Mucosa of stomach (tissue), 1 donor: ENCODE results near the gene LCAT.
A peak's percentile ranks its signal among the peaks of the same experiment; 100 is the strongest.

Source experiments
- H3K27me3 ChIP-seq: one replicate; pipeline ENCODE4 v1.7.0; 2013; ENCODE audit warnings: mild to moderate bottlenecking, low read length; ENCODE audit not compliant: control insufficient read depth, insufficient read depth
- H3K36me3 ChIP-seq: one replicate; pipeline ENCODE4 v1.7.0; 2013; ENCODE audit warnings: low read length; ENCODE audit not compliant: control insufficient read depth, insufficient read depth
- H3K4me1 ChIP-seq: one replicate; pipeline ENCODE4 v1.7.0; 2013; ENCODE audit warnings: mild to moderate bottlenecking, low read length; ENCODE audit not compliant: control insufficient read depth, insufficient read depth
- H3K4me3 ChIP-seq: one replicate; pipeline ENCODE4 v1.7.0; 2013; ENCODE audit warnings: low read length
- H3K9ac ChIP-seq: one replicate; pipeline ENCODE4 v1.7.0; 2013; ENCODE audit warnings: mild to moderate bottlenecking, low read length, moderate library complexity
- H3K9me3 ChIP-seq: one replicate; pipeline ENCODE4 v1.7.0; 2013; ENCODE audit warnings: mild to moderate bottlenecking, low read length, moderate library complexity; ENCODE audit not compliant: control insufficient read depth
- donor health status: Pancreatic carcinoma.

LCAT gene, protein sequence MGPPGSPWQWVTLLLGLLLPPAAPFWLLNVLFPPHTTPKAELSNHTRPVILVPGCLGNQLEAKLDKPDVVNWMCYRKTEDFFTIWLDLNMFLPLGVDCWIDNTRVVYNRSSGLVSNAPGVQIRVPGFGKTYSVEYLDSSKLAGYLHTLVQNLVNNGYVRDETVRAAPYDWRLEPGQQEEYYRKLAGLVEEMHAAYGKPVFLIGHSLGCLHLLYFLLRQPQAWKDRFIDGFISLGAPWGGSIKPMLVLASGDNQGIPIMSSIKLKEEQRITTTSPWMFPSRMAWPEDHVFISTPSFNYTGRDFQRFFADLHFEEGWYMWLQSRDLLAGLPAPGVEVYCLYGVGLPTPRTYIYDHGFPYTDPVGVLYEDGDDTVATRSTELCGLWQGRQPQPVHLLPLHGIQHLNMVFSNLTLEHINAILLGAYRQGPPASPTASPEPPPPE

GRCh38 chr16:67943619-67944504, at the start of gene LCAT:
Gene LCAT, minus strand, starts transcription at chr16:67944120. Its CDS starts 19 bp downstream, at chr16:67944101.
- Histone ChIP-seq H3K36me3 (no peaks in the 10 kb centered on the region), H3K9ac (peak within 1 kb of the TSS; percentile 15), H3K4me1 (peaks cover 20% of the 10 kb centered on the region), H3K4me3 (no peak within 1 kb of the TSS), H3K9me3 (no peaks in the 10 kb centered on the region), H3K27me3 (no peaks in the 10 kb centered on the region)

GRCh38 chr16:67993207-67994039, 49.5 kb upstream of the LCAT start:
- H3K36me3 ChIP-seq, result no peaks in the 10 kb centered on the region
- no peaks in the 10 kb centered on the region for H3K9me3 ChIP-seq
- H3K9ac ChIP-seq, result peak overlapping the region; percentile 62
- H3K4me3 ChIP-seq, result peak overlapping the region; percentile 25
- H3K27me3 ChIP-seq, result peaks cover 8% of the 10 kb centered on the region
- peaks cover 15% of the 10 kb centered on the region for H3K4me1 ChIP-seq

DNA sequence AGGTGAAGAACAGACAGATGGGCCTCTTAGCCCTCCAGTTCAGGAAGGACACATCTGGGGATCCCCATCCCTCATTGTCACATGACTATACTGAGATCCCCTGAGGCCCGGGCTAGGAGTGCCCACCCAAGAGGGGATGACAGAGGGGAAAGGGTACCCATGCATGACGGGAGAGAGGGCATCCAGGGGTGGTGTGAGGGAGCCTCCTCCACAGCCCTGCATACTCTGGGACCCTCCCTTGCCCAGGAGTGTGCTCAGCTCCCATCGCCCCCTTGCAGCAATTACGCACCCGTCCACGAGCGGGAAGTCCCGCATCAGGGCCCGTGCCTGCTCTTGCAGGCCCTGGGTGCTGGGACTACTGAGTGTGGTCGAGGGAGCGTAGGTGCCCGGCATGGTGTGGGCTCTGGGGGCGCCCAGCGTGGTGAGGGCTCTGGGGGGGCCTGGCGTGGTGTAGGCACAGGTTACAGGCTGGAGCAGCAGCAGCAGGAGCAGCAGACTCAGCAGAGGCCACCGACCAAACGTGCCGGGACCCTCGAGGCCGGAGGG, 48.8 kb upstream of the LCAT start:
- H3K9ac ChIP-seq, result peak overlapping the region; percentile 62
- H3K4me3 ChIP-seq, result no peak overlapping the region
- no peaks in the 10 kb centered on the region for H3K9me3 ChIP-seq
- H3K36me3 ChIP-seq, result no peaks in the 10 kb centered on the region
- H3K4me1 ChIP-seq, result peaks cover 15% of the 10 kb centered on the region
- H3K27me3 ChIP-seq, result peaks cover 8% of the 10 kb centered on the region

- H3K27me3 ChIP-seq, result peaks cover 8% of the 10 kb centered on the region
- H3K9me3 ChIP-seq, result no peaks in the 10 kb centered on the region
- H3K4me1 ChIP-seq, result peaks cover 15% of the 10 kb centered on the region
- H3K4me3 ChIP-seq, result no peak overlapping the region
- no peaks in the 10 kb centered on the region for H3K36me3 ChIP-seq
- H3K9ac ChIP-seq, result no peak overlapping the region
These were observed 46.1 kb upstream of the LCAT start for GRCh38 chr16:67990018-67990386.

DNA sequence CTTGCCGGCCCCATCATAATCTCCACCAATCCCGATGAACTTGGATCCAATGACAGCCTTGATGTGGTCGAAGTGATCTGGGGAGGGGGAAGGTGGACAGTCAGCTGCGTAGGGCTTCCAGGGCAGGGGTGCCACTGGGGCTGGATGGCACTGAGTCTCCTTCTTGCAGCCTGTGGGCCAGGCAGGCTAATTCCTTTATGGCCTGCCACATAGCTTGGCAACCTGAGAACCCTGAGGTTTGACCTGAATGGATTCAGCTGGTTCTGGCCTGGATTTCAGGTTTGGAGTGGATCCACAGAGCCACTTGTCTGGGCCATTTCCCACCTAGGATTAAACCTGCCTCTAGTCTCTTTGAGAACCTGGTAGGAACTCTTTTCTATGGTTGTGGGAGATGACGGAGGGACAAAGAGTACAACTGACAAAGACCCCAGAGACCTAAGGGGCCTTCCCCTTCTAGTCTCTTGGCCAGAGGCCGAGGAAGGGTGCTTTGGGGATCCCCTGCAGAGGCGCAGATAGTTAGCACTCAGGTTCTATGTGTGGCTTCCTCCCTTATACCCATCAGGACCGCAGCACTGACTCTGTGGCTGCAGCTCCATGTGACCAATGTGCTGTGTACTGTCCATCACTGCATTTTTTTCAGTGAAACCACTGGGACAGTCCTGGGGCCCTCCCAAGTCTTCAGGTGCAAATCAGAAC, 45.5 kb upstream of the LCAT start:
- no peaks in the 10 kb centered on the region for H3K9me3 ChIP-seq
- peaks cover 8% of the 10 kb centered on the region for H3K27me3 ChIP-seq
- no peak overlapping the region for H3K4me3 ChIP-seq
- no peaks in the 10 kb centered on the region for H3K36me3 ChIP-seq
- H3K9ac ChIP-seq, result no peak overlapping the region
- H3K4me1 ChIP-seq, result peaks cover 15% of the 10 kb centered on the region

DNA sequence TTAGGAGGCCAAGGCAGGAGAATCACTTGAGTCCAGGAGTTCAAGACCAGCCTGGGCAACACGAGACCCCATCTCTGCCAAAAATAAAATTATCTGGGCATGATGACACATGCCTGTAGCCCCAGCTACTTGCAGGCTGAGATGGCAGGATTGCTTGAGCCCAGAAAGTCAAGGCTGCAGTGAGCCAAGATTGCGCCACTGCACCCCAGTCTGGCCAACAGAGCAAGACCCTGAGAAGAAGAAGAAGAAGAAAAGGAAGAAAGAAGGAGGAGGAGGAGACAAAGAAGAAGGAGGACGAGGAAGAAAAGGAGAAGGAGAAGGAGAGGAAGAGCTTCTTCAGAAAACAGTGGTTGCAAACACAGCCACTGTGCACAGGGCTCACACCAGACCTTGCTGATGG, 44.8 kb upstream of the LCAT start:
- Histone ChIP-seq H3K4me1 (peaks cover 12% of the 10 kb centered on the region), H3K36me3 (no peaks in the 10 kb centered on the region), H3K9me3 (no peaks in the 10 kb centered on the region), H3K4me3 (no peak overlapping the region), H3K27me3 (peaks cover 8% of the 10 kb centered on the region), H3K9ac (no peak overlapping the region)

DNA sequence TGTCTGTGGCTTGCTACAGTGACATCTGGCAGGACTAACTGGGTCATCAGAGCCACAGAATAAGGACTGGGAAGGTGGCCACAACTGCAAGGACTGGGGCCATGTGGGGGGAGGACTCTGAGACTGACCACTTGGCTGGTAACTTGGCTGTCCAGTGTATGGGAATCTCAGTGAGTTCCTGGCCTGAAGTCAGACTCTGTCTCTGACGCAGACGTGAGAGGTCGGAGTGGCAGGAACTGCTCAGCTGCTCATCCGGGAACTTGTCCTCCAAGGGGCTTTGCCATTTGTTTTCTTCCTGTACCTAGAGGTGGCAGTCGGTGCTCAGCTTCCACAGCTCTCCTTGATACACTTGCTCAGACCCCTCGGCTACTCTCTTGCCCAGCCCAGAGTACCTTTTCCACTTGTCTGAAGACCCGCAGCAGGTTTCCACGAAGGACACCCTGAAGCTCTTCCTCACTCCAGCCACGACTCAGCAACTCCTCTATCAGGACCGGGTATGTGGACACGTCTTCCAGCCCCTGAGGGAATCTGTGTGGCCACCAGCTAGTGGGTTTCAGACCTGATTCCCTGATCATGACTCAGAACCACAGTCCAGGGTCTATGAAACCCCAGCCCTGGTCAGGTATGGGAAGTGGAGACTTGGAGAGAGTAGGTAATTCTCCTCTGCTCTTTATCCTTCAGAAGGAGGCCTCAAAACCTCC, 43.7 kb upstream of the LCAT start:
- H3K9me3 ChIP-seq, result no peaks in the 10 kb centered on the region
- H3K9ac ChIP-seq, result no peak overlapping the region
- no peaks in the 10 kb centered on the region for H3K36me3 ChIP-seq
- no peak overlapping the region for H3K4me3 ChIP-seq
- H3K27me3 ChIP-seq, result peaks cover 7% of the 10 kb centered on the region
- peaks cover under 1% of the 10 kb centered on the region for H3K4me1 ChIP-seq

GRCh38 chr16:67986949-67987348, 43.0 kb upstream of the LCAT start:
- Histone ChIP-seq H3K9me3 (no peaks in the 10 kb centered on the region), H3K4me3 (no peak overlapping the region), H3K4me1 (no peaks in the 10 kb centered on the region), H3K9ac (no peak overlapping the region), H3K27me3 (peaks cover under 1% of the 10 kb centered on the region), H3K36me3 (no peaks in the 10 kb centered on the region)

DNA sequence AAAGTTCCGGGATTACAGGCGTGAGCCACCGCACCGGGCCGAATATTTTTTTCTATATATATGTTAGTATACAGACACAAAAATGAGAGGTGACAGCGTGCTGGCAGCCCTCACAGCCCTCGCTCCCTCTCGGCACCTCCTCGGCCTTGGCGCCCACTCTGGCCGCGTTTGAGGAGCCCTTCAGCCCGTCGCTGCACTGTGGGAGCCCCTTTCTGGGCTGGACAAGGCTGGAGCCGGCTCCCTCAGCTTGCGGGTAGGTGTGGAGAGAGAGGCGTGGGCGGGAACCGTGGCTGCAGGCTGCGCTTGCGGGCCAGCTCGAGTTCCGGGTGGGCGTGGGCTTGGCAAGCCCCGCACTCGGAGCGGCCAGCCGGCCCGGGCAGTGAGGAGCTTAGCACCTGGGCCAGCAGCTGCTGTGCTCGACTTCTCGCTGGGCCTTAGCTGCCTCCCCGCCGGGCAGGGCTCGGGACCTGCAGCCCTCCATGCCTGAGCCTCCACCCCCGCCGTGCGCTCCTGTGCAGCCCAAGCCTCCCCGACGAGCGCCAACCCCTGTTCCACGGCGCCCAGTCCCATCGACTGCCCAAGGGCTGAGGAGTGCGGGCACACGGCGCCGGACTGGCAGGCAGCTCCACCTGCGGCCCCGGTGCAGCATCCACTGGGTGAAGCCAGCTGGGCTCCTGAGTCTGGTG, 38.2 kb upstream of the LCAT start:
- Histone ChIP-seq H3K36me3 (no peaks in the 10 kb centered on the region), H3K27me3 (peaks cover 14% of the 10 kb centered on the region), H3K9me3 (no peaks in the 10 kb centered on the region), H3K4me3 (no peak overlapping the region), H3K4me1 (no peaks in the 10 kb centered on the region), H3K9ac (no peak overlapping the region)

- Histone ChIP-seq H3K27me3 (peaks cover 22% of the 10 kb centered on the region), H3K36me3 (no peaks in the 10 kb centered on the region), H3K9ac (no peak within 1 kb of the TSS), H3K9me3 (no peaks in the 10 kb centered on the region), H3K4me1 (no peaks in the 10 kb centered on the region), H3K4me3 (no peak within 1 kb of the TSS)
These were observed 36.2 kb upstream of the LCAT start, which contains the start of gene DPEP3 for GRCh38 chr16:67979955-67980678. Gene DPEP3, minus strand, starts transcription at chr16:67980499. Its CDS starts 119 bp downstream, at chr16:67980380.
